Gastroesophageal sphincter (tissue), 3 donors: Measurements from ENCODE around the gene COL6A3.

ENCODE experiments used
- CTCF ChIP-seq, 4 experiments: fragments of 200-600 bp in 2 of 4; fragments of 450-650 bp in 2 of 4; sonication (generic) in 1 of 4; IDR thresholded peaks; one replicate each; pipeline ENCODE4 v1.5.1; 2017 to 2019; ENCODE audit warnings: antibody characterized with exemption in 4 of 4, mild to moderate bottlenecking in 2 of 4, moderate library complexity in 2 of 4
- POLR2A ChIP-seq, 2 donors: fragments of 450-650 bp; IDR thresholded peaks; one replicate each; pipeline ENCODE4 v1.6.1; 2017; ENCODE audit warnings: antibody characterized with exemption in 2 of 2, mild to moderate bottlenecking in 2 of 2, moderate library complexity in 1 of 2
- POLR2AphosphoS5 ChIP-seq: sonication (generic); formaldehyde crosslinking; IDR thresholded peaks from one replicate; pipeline ENCODE4 v1.6.1; 2017; ENCODE audit warnings: antibody characterized with exemption

- TF ChIP-seq CTCF (IDR thresholded peaks at IDR 0.05) (no peak), POLR2A (IDR thresholded peaks at IDR 0.05) (no peak), POLR2AphosphoS5 (no peak)
Observed at GRCh38 chr2:237391140-237391539, 22.8 kb downstream of the COL6A3 start.
